ENCODE results near the gene ADK. TPM values are rescaled to one million over a fixed set of nuclear protein-coding genes. Genes with fewer than 3 reads are reported as not detected.

ADK gene
- total and polyA plus RNA-seq, 11 donors = 20.8 to 55.5 (median 39.8) TPM

DNA sequence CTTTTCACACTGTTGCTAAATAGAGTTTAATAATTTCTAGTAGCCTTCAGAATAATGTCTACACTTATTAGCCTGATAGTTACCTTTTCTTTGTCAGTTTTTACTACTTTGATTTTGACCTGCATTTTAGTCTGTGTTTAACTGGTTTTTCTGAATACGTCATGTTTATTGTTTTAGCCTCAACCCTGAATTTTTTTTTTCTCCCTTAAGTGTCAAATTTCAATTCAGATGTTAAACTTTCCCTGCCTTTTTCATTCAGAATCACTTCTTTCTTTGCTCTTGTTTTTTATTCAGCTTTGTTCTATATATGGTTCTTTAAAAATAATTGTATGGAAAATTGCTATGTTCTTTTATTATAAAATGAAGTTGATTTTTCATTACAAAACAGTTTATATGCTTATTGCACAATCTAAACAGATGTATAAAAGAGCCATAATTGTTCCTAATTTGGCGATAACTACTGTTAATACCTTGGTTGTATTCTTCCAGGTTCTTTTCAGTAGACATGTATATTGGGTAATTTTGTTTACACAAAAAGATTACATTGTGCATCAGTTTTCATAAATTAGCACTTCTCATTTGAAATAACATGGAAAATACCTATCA is 159.7 kb downstream of the ADK start:
- Histone ChIP-seq H3K36me3 (no peaks in the 10 kb centered on the region), H3K4me1 (peaks cover 0 to 26% (median 4%) of the 10 kb centered on the region in 12 donors), H3K4me3 (no peak overlapping the region), H3K27ac (no peak overlapping the region), H3K9me3 (no peaks in the 10 kb centered on the region), H3K27me3 (no peaks in the 10 kb centered on the region)
- TF ChIP-seq, protein P1, sequence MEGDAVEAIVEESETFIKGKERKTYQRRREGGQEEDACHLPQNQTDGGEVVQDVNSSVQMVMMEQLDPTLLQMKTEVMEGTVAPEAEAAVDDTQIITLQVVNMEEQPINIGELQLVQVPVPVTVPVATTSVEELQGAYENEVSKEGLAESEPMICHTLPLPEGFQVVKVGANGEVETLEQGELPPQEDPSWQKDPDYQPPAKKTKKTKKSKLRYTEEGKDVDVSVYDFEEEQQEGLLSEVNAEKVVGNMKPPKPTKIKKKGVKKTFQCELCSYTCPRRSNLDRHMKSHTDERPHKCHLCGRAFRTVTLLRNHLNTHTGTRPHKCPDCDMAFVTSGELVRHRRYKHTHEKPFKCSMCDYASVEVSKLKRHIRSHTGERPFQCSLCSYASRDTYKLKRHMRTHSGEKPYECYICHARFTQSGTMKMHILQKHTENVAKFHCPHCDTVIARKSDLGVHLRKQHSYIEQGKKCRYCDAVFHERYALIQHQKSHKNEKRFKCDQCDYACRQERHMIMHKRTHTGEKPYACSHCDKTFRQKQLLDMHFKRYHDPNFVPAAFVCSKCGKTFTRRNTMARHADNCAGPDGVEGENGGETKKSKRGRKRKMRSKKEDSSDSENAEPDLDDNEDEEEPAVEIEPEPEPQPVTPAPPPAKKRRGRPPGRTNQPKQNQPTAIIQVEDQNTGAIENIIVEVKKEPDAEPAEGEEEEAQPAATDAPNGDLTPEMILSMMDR (IDR thresholded peaks at IDR 0.05) = no peak
- TF ChIP-seq POLR2A (IDR thresholded peaks at IDR 0.05) = no peak
- DNase-seq (no peak), ATAC-seq (no peak)
- intact Hi-C loops (cut with DNase I) = no loop called here
- 97 to 98% (median 97%) methylated on average over 2 of the region's 2 CpGs for WGBS, 4 donors

DNA sequence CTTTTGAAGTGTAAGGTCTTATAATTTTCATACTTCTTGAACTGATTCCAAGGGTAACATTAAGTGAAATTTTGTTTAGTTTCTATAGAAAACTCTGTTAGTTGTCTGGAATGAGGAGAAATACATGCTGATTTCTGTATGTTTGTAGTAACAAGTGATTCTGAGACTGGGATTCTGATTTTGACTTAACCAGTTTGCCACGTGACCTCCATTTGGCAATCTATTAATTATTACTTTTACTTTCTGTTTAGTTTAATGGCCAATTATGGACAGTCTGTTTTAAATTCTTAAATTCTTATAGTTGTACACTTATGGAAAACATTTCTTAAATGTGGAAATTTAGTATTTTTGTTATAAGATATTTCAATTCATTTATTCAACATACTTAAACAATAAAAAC is 163.1 kb downstream of the ADK start:
- 34 to 67% (median 52%) methylated on average over 1 of the region's 1 CpG for WGBS, 4 donors

DNA sequence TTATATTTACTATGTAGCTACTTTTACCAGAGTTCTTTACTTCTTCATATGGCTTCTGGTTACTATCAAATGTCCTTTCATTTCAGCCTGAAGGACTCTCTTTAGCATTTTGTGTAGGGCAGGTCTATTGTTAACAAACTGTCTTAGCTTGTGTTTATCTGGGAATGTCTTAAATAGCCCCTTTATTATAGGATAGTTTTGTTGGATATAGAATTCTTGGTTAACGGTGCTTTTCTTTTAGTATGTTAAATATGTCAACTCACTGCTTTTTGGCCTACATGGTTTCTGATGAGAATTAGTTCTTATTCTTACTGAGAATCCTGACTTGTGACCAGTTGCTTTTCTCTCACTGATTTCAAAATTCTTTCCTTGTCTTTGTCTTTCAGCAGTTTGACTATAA is 169.0 kb downstream of the ADK start:
- Histone ChIP-seq H3K27ac (no peak overlapping the region), H3K4me1 (no peaks in the 10 kb centered on the region), H3K9me3 (peaks cover 0 to 30% (median 12%) of the 10 kb centered on the region in 12 donors), H3K4me3 (no peak overlapping the region), H3K36me3 (no peaks in the 10 kb centered on the region), H3K27me3 (no peaks in the 10 kb centered on the region)
- WGBS, 4 donors = 92 to 97% (median 97%) methylated on average over 1 of the region's 1 CpG
- no peak for TF ChIP-seq POLR2A (IDR thresholded peaks at IDR 0.05)
- TF ChIP-seq, protein P1 (IDR thresholded peaks at IDR 0.05) = no peak
- ATAC-seq (no peak), DNase-seq (no peak)
- intact Hi-C loops (cut with DNase I) = no loop called here

More for the DNA sequence above, 163.1 kb downstream of the ADK start:
- DNase-seq (no peak), ATAC-seq (no peak)
- no peaks in the 10 kb centered on the region for H3K36me3 ChIP-seq
- H3K4me1 ChIP-seq = peaks cover 0 to 14% (median 0%) of the 10 kb centered on the region in 12 donors
- peak overlapping the region in 9 of 12 donors; percentile 1 to 49 (median 35) for H3K4me3 ChIP-seq
- intact Hi-C loops (cut with DNase I) = no loop called here
- H3K27me3 ChIP-seq = no peaks in the 10 kb centered on the region
- peaks cover 0 to 6% (median under 1%) of the 10 kb centered on the region in 12 donors for H3K9me3 ChIP-seq
- TF ChIP-seq, protein P1 (IDR thresholded peaks at IDR 0.05) = no peak
- TF ChIP-seq POLR2A (IDR thresholded peaks at IDR 0.05) = no peak
- no peak overlapping the region for H3K27ac ChIP-seq

DNA sequence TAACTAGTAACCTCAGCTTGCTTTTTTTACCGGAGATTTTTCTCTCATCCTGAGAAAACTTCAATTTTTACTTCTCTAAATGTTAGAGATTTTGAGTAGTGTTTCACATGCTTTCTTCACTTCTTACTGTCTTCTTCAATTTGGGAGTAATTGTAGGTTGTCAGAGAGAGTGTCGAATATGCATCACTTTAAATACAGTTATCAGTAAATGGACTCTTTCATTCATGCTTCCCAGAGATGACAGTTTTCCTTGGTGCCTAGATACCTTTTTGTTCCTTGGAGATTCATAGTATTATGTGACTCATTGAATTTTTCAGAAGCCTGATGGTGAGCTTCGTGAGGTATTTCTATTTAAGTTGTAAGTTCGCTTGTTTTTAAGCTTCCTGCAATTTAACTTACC is 169.7 kb downstream of the ADK start:
- Histone ChIP-seq H3K36me3 (no peaks in the 10 kb centered on the region), H3K9me3 (peaks cover 0 to 30% (median 12%) of the 10 kb centered on the region in 12 donors), H3K27me3 (no peaks in the 10 kb centered on the region), H3K27ac (no peak overlapping the region), H3K4me1 (no peaks in the 10 kb centered on the region), H3K4me3 (no peak overlapping the region)
- 90 to 93% (median 92%) methylated on average over 4 of the region's 4 CpGs for WGBS, 4 donors
- intact Hi-C loops (cut with DNase I) = no loop called here
- DNase-seq = no peak
- TF ChIP-seq, protein P1 (IDR thresholded peaks at IDR 0.05) = no peak
- no peak for TF ChIP-seq POLR2A (IDR thresholded peaks at IDR 0.05)
- no peak for ATAC-seq

All from heart left ventricle (tissue), 16 donors.